ENCODE data around the gene ECSIT.

Gene ECSIT

GRCh38 chr19:11549386-11549953 is 20.5 kb upstream of the ECSIT start:
- no peaks in the 10 kb centered on the region for H3K4me1 ChIP-seq (ENCODE audit: control insufficient read depth in 2 of 2, insufficient read depth in 2 of 2, low read length in 2 of 2)
- no peak overlapping the region for H3K9ac ChIP-seq (ENCODE audit: low read depth in 1 of 2, low read length in 2 of 2)
- no peak overlapping the region for H3K4me3 ChIP-seq (ENCODE audit: low read length in 2 of 2)
- H3K36me3 ChIP-seq (ENCODE audit: control insufficient read depth in 2 of 2, insufficient read depth in 2 of 2, low read length in 2 of 2) = peaks cover 15 to 19% of the 10 kb centered on the region in 2 donors
- H3K27me3 ChIP-seq (ENCODE audit: control insufficient read depth in 2 of 2, insufficient read depth in 2 of 2, low read length in 2 of 2) = no peaks in the 10 kb centered on the region
- no peak overlapping the region for H3K27ac ChIP-seq (ENCODE audit: low read depth in 2 of 2, low read length in 2 of 2)
- no peaks in the 10 kb centered on the region for H3K9me3 ChIP-seq (ENCODE audit: control insufficient read depth in 2 of 2, low read length in 2 of 2)

- no peak overlapping the region for H3K4me3 ChIP-seq (ENCODE audit: low read length in 2 of 2)
- H3K36me3 ChIP-seq (ENCODE audit: control insufficient read depth in 2 of 2, insufficient read depth in 2 of 2, low read length in 2 of 2) = peaks cover 1 to 6% of the 10 kb centered on the region in 2 donors
- H3K27me3 ChIP-seq (ENCODE audit: control insufficient read depth in 2 of 2, insufficient read depth in 2 of 2, low read length in 2 of 2) = no peaks in the 10 kb centered on the region
- no peaks in the 10 kb centered on the region for H3K4me1 ChIP-seq (ENCODE audit: control insufficient read depth in 2 of 2, insufficient read depth in 2 of 2, low read length in 2 of 2)
- no peaks in the 10 kb centered on the region for H3K9me3 ChIP-seq (ENCODE audit: control insufficient read depth in 2 of 2, low read length in 2 of 2)
- H3K9ac ChIP-seq (ENCODE audit: low read depth in 1 of 2, low read length in 2 of 2) = no peak overlapping the region
- H3K27ac ChIP-seq (ENCODE audit: low read depth in 2 of 2, low read length in 2 of 2) = no peak overlapping the region
These were observed 19.2 kb upstream of the ECSIT start for GRCh38 chr19:11547929-11548700.

GRCh38 chr19:11541238-11541637 is 12.3 kb upstream of the ECSIT start:
- H3K36me3 ChIP-seq (ENCODE audit: control insufficient read depth in 2 of 2, insufficient read depth in 2 of 2, low read length in 2 of 2) = no peaks in the 10 kb centered on the region
- H3K9ac ChIP-seq (ENCODE audit: low read depth in 1 of 2, low read length in 2 of 2) = no peak overlapping the region
- H3K4me1 ChIP-seq (ENCODE audit: control insufficient read depth in 2 of 2, insufficient read depth in 2 of 2, low read length in 2 of 2) = peaks cover 0 to 3% of the 10 kb centered on the region in 2 donors
- H3K27ac ChIP-seq (ENCODE audit: low read depth in 2 of 2, low read length in 2 of 2) = no peak overlapping the region
- peaks cover 5 to 15% of the 10 kb centered on the region in 2 donors for H3K27me3 ChIP-seq (ENCODE audit: control insufficient read depth in 2 of 2, insufficient read depth in 2 of 2, low read length in 2 of 2)
- H3K4me3 ChIP-seq (ENCODE audit: low read length in 2 of 2) = no peak overlapping the region
- no peaks in the 10 kb centered on the region for H3K9me3 ChIP-seq (ENCODE audit: control insufficient read depth in 2 of 2, low read length in 2 of 2)

GRCh38 chr19:11540645-11541044 is 11.7 kb upstream of the ECSIT start:
- Histone ChIP-seq H3K27ac (ENCODE audit: low read depth in 2 of 2, low read length in 2 of 2) (peak overlapping the region; percentile 25 to 65), H3K27me3 (ENCODE audit: control insufficient read depth in 2 of 2, insufficient read depth in 2 of 2, low read length in 2 of 2) (peaks cover 5 to 15% of the 10 kb centered on the region in 2 donors), H3K4me3 (ENCODE audit: low read length in 2 of 2) (no peak overlapping the region), H3K9me3 (ENCODE audit: control insufficient read depth in 2 of 2, low read length in 2 of 2) (no peaks in the 10 kb centered on the region), H3K9ac (ENCODE audit: low read depth in 1 of 2, low read length in 2 of 2) (no peak overlapping the region), H3K4me1 (ENCODE audit: control insufficient read depth in 2 of 2, insufficient read depth in 2 of 2, low read length in 2 of 2) (peaks cover 0 to 8% of the 10 kb centered on the region in 2 donors), H3K36me3 (ENCODE audit: control insufficient read depth in 2 of 2, insufficient read depth in 2 of 2, low read length in 2 of 2) (no peaks in the 10 kb centered on the region)

- Histone ChIP-seq H3K27ac (ENCODE audit: low read depth in 2 of 2, low read length in 2 of 2) (peak overlapping the region; percentile 71 to 76), H3K27me3 (ENCODE audit: control insufficient read depth in 2 of 2, insufficient read depth in 2 of 2, low read length in 2 of 2) (peaks cover 5 to 15% of the 10 kb centered on the region in 2 donors), H3K9ac (ENCODE audit: low read depth in 1 of 2, low read length in 2 of 2) (peak overlapping the region; percentile 38 to 63), H3K4me1 (ENCODE audit: control insufficient read depth in 2 of 2, insufficient read depth in 2 of 2, low read length in 2 of 2) (peaks cover 0 to 8% of the 10 kb centered on the region in 2 donors), H3K9me3 (ENCODE audit: control insufficient read depth in 2 of 2, low read length in 2 of 2) (no peaks in the 10 kb centered on the region), H3K4me3 (ENCODE audit: low read length in 2 of 2) (peak overlapping the region; percentile 12 to 65), H3K36me3 (ENCODE audit: control insufficient read depth in 2 of 2, insufficient read depth in 2 of 2, low read length in 2 of 2) (no peaks in the 10 kb centered on the region)
These were observed 10.8 kb upstream of the ECSIT start for GRCh38 chr19:11539495-11540365.

- Histone ChIP-seq H3K4me3 (ENCODE audit: low read length in 2 of 2) (peak within 1 kb of the TSS; percentile 12 to 65), H3K9ac (ENCODE audit: low read depth in 1 of 2, low read length in 2 of 2) (peak within 1 kb of the TSS; percentile 38 to 63)
These were observed 9.5 kb upstream of the ECSIT start, which contains the start of gene CNN1 for GRCh38 chr19:11538232-11539036. TSS of gene CNN1 (plus strand) at chr19:11538851. CDS start at chr19:11538928, 77 bp downstream.

GRCh38 chr19:11535792-11536595 is 7.1 kb upstream of the ECSIT start:
- Histone ChIP-seq H3K27ac (ENCODE audit: low read depth in 2 of 2, low read length in 2 of 2) (peak overlapping the region; percentile 30 to 78), H3K9ac (ENCODE audit: low read depth in 1 of 2, low read length in 2 of 2) (peak overlapping the region; percentile 10 to 61), H3K4me3 (ENCODE audit: low read length in 2 of 2) (peak overlapping the region; percentile 55 to 67)

More at GRCh38 chr19:11538232-11539036, 9.5 kb upstream of the ECSIT start, which contains the start of gene CNN1:
- H3K27me3 ChIP-seq (ENCODE audit: control insufficient read depth in 2 of 2, insufficient read depth in 2 of 2, low read length in 2 of 2) = peaks cover 5 to 15% of the 10 kb centered on the region in 2 donors
- no peaks in the 10 kb centered on the region for H3K36me3 ChIP-seq (ENCODE audit: control insufficient read depth in 2 of 2, insufficient read depth in 2 of 2, low read length in 2 of 2)
- H3K27ac ChIP-seq (ENCODE audit: low read depth in 2 of 2, low read length in 2 of 2) = peak within 1 kb of the TSS; percentile 71 to 76
- H3K9me3 ChIP-seq (ENCODE audit: control insufficient read depth in 2 of 2, low read length in 2 of 2) = no peaks in the 10 kb centered on the region
- H3K4me1 ChIP-seq (ENCODE audit: control insufficient read depth in 2 of 2, insufficient read depth in 2 of 2, low read length in 2 of 2) = peaks cover 0 to 8% of the 10 kb centered on the region in 2 donors

GRCh38 chr19:11534948-11535347 is 6.0 kb upstream of the ECSIT start:
- Histone ChIP-seq H3K4me3 (ENCODE audit: low read length in 2 of 2) (no peak overlapping the region), H3K9me3 (ENCODE audit: control insufficient read depth in 2 of 2, low read length in 2 of 2) (no peaks in the 10 kb centered on the region), H3K36me3 (ENCODE audit: control insufficient read depth in 2 of 2, insufficient read depth in 2 of 2, low read length in 2 of 2) (no peaks in the 10 kb centered on the region), H3K27me3 (ENCODE audit: control insufficient read depth in 2 of 2, insufficient read depth in 2 of 2, low read length in 2 of 2) (peaks cover 5 to 11% of the 10 kb centered on the region in 2 donors), H3K9ac (ENCODE audit: low read depth in 1 of 2, low read length in 2 of 2) (no peak overlapping the region), H3K4me1 (ENCODE audit: control insufficient read depth in 2 of 2, insufficient read depth in 2 of 2, low read length in 2 of 2) (peaks cover 0 to 6% of the 10 kb centered on the region in 2 donors), H3K27ac (ENCODE audit: low read depth in 2 of 2, low read length in 2 of 2) (peak overlapping the region in 1 of 2 donors; percentile 30)

More at GRCh38 chr19:11535792-11536595, 7.1 kb upstream of the ECSIT start:
- peaks cover 5 to 15% of the 10 kb centered on the region in 2 donors for H3K27me3 ChIP-seq (ENCODE audit: control insufficient read depth in 2 of 2, insufficient read depth in 2 of 2, low read length in 2 of 2)
- no peaks in the 10 kb centered on the region for H3K36me3 ChIP-seq (ENCODE audit: control insufficient read depth in 2 of 2, insufficient read depth in 2 of 2, low read length in 2 of 2)
- peaks cover 0 to 8% of the 10 kb centered on the region in 2 donors for H3K4me1 ChIP-seq (ENCODE audit: control insufficient read depth in 2 of 2, insufficient read depth in 2 of 2, low read length in 2 of 2)
- no peaks in the 10 kb centered on the region for H3K9me3 ChIP-seq (ENCODE audit: control insufficient read depth in 2 of 2, low read length in 2 of 2)

- Histone ChIP-seq H3K27ac (ENCODE audit: low read depth in 2 of 2, low read length in 2 of 2) (no peak overlapping the region), H3K27me3 (ENCODE audit: control insufficient read depth in 2 of 2, insufficient read depth in 2 of 2, low read length in 2 of 2) (peaks cover 5 to 11% of the 10 kb centered on the region in 2 donors), H3K9ac (ENCODE audit: low read depth in 1 of 2, low read length in 2 of 2) (no peak overlapping the region), H3K4me3 (ENCODE audit: low read length in 2 of 2) (no peak overlapping the region), H3K4me1 (ENCODE audit: control insufficient read depth in 2 of 2, insufficient read depth in 2 of 2, low read length in 2 of 2) (peaks cover 0 to 6% of the 10 kb centered on the region in 2 donors), H3K9me3 (ENCODE audit: control insufficient read depth in 2 of 2, low read length in 2 of 2) (no peaks in the 10 kb centered on the region), H3K36me3 (ENCODE audit: control insufficient read depth in 2 of 2, insufficient read depth in 2 of 2, low read length in 2 of 2) (no peaks in the 10 kb centered on the region)
These were observed 5.6 kb upstream of the ECSIT start for GRCh38 chr19:11534538-11534937.

All from mucosa of rectum (tissue), 2 donors.